ENCODE data around the gene RASGRF1. TPM values are rescaled to one million over a fixed set of nuclear protein-coding genes. Genes with fewer than 3 reads are reported as not detected.

The RASGRF1 gene
- total RNA-seq, 4 donors from 2014 or later = 0.10 TPM; not detected in 3

DNA sequence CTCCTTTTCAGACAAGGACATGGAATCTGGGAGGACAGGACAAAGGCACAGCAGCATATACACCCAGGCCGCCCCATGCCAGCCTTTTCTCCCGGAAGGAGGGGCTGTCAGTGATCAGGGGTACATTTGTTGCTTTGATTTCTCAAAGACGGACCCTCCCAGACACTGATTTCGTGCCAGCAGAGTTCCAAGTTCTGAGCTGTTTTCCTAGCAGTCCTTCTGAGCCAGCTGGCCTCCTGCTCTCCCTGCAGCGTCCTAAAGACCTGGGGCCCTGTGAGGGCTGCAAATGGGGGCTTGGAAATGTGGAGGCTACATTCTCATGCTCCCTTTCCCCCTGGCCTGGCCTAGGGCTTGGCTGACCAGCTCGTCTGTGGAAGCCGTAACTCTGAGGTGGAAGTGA lies 168.1 kb downstream of the RASGRF1 start:
- no peak overlapping the region for H3K4me3 ChIP-seq (ENCODE audit: low read depth, poor library complexity, severe bottlenecking)
- TF ChIP-seq POLR2A (IDR thresholded peaks at IDR 0.05) = no peak
- TF ChIP-seq, protein P1, sequence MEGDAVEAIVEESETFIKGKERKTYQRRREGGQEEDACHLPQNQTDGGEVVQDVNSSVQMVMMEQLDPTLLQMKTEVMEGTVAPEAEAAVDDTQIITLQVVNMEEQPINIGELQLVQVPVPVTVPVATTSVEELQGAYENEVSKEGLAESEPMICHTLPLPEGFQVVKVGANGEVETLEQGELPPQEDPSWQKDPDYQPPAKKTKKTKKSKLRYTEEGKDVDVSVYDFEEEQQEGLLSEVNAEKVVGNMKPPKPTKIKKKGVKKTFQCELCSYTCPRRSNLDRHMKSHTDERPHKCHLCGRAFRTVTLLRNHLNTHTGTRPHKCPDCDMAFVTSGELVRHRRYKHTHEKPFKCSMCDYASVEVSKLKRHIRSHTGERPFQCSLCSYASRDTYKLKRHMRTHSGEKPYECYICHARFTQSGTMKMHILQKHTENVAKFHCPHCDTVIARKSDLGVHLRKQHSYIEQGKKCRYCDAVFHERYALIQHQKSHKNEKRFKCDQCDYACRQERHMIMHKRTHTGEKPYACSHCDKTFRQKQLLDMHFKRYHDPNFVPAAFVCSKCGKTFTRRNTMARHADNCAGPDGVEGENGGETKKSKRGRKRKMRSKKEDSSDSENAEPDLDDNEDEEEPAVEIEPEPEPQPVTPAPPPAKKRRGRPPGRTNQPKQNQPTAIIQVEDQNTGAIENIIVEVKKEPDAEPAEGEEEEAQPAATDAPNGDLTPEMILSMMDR (IDR thresholded peaks at IDR 0.05) = no peak
- intact Hi-C loops (cut with DNase I; ENCODE audit: low total_unique reads) = no loop called here
- DNase-seq (ENCODE audit: low spot score in 2 of 2) = peak in 1 of 2 donors; percentile 70
- 81 to 87% methylated on average over 7 of the region's 7 CpGs for WGBS, 2 donors

DNA sequence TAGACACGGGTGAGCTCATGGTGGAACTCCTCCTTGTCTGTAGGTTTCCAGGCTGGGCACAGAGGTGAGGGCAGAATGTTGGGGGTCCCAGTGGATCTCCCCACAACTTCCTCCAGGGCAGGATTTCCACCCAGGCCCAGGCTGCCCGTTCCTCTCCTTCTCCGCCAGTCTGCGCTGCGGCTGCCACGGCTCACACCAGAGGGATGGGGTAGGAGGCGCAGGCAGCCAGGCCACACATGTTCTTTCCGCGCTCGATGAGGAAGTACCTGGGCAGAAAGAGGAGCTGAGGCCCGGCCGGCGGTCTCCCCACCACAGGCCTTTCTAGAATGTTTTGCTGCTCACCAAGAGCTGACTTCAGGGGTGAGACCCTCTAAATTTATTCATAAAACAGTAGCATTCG lies 168.6 kb downstream of the RASGRF1 start:
- 95 to 96% methylated on average over 14 of the region's 14 CpGs for WGBS, 2 donors
- DNase-seq (ENCODE audit: low spot score in 2 of 2) = peak in 1 of 2 donors; percentile 87
- H3K4me3 ChIP-seq (ENCODE audit: low read depth, poor library complexity, severe bottlenecking) = no peak overlapping the region
- intact Hi-C loops (cut with DNase I; ENCODE audit: low total_unique reads) = no loop called here
- TF ChIP-seq, protein P1 (IDR thresholded peaks at IDR 0.05) = no peak

DNA sequence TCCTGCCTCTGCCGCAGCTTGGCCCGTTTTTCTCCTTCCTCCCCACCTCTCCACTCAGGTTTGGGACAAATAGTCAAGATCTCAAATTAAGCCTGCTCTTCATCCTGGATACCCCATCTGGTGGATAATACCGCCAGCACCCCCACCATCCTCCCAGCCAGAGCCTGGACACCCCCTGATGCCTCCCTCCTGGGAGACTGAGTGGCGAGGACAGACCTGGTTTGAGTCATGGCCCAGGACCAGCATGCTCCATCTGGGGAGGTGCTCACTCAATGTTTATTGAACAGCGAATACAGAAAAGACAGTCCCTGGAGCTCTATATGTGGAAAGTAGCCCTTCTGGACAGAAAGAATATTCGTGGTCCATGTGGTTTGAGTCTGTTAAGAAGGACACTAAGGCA lies 169.1 kb downstream of the RASGRF1 start:
- DNase-seq (ENCODE audit: low spot score in 2 of 2) = peak in 1 of 2 donors; percentile 76
- intact Hi-C loops (cut with DNase I; ENCODE audit: low total_unique reads) = no loop called here
- TF ChIP-seq, protein P1 (IDR thresholded peaks at IDR 0.05) = no peak
- no peak for TF ChIP-seq POLR2A (IDR thresholded peaks at IDR 0.05)
- WGBS, 2 donors = 85 to 93% methylated on average over 6 of the region's 6 CpGs
- H3K4me3 ChIP-seq (ENCODE audit: low read depth, poor library complexity, severe bottlenecking) = no peak overlapping the region

DNA sequence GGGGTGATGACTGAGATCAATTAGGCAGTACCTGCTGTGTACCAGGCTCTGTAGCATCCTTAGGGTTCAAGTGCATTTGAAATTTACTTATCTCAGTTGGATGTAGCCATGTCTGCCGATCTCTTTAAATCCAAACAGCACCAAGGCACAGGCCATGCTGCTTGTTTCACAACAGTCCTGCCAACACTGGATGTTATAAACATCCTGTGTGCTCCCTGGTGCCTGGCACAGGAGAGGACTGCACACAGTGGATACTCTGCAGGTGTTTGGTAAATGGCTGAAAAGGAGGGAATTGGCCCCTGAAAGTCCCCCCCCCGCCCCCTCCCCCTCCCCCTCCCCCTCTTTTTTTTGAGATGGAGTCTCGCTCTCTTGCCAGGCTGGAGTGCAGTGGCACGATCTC lies 172.7 kb downstream of the RASGRF1 start:
- no peak for DNase-seq (ENCODE audit: low spot score in 2 of 2)
- 82 to 84% methylated on average over 4 of the region's 4 CpGs for WGBS, 2 donors
- H3K4me3 ChIP-seq (ENCODE audit: low read depth, poor library complexity, severe bottlenecking) = no peak overlapping the region
- no peak for TF ChIP-seq POLR2A (IDR thresholded peaks at IDR 0.05)
- TF ChIP-seq, protein P1 (IDR thresholded peaks at IDR 0.05) = no peak
- intact Hi-C loops (cut with DNase I; ENCODE audit: low total_unique reads) = no loop called here

DNA sequence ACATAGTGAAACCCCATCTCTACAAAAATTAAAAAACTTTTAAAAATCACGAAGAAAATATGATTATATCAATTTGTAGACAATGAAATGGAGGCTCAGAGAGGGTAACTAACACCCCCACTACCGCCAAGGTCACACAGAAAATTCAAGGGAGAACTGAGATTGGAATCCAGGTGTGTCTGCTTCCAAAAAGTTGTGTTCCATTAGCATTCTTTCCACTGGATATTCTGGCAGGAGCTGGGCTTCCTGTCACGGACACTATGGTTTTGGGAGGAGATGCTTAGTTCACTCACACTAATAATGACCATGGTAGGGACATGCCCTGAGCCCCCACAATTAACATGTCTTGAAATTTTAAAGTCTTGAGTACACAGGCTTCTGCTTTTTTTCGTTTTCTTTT lies 174.5 kb downstream of the RASGRF1 start:
- intact Hi-C loops (cut with DNase I; ENCODE audit: low total_unique reads) = no loop called here
- no peak for DNase-seq (ENCODE audit: low spot score in 2 of 2)
- 50 to 52% methylated on average over 4 of the region's 4 CpGs for whole genome bisulfite sequencing, 2 donors
- no peak overlapping the region for H3K4me3 ChIP-seq (ENCODE audit: low read depth, poor library complexity, severe bottlenecking)
- TF ChIP-seq, protein P1 (IDR thresholded peaks at IDR 0.05) = no peak
- no peak for TF ChIP-seq POLR2A (IDR thresholded peaks at IDR 0.05)

DNA sequence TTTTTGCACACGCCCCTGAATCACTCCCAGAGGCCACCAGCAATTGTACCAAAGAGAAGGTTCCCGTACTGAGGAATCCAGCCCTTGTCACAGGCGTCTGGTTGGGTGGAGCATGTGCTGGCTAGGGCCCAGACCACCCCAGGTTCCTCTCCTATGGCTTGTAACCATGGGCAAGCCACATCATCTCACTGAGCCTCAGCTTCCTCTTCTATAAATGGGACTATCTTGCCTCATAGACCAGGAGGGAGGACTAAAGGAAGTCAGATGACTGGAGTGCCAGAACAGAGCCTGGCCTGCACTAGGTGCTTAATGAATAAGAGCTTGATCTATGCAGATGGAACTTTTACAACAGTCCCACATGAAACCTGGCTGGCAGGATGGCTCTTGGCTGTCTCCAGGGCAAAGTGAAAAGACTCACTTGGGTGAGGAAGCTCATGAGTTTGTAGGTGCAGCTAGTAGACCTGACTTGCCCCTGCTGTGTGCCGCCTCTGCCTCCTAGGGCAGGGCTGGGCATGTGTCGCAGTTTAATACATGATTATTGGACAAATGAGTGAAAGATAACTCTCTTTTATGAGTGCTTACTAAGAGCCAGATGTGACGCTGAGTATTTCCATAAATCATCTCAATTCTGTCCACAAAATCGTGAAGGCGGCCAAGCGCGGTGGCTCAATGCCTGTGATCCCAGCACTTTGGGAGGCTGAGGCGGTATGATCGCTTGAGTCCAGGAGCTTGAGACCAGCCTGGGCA lies 175.1 kb downstream of the RASGRF1 start:
- 27 to 47% methylated on average over 12 of the region's 12 CpGs for WGBS, 2 donors
- no peak overlapping the region for H3K4me3 ChIP-seq (ENCODE audit: low read depth, poor library complexity, severe bottlenecking)
- peak; percentile 74 to 90 for DNase-seq (ENCODE audit: low spot score in 2 of 2)
- no peak for TF ChIP-seq POLR2A (IDR thresholded peaks at IDR 0.05)
- TF ChIP-seq, protein P1 (IDR thresholded peaks at IDR 0.05) = no peak
- intact Hi-C loops (cut with DNase I; ENCODE audit: low total_unique reads) = no loop called here
